Body of pancreas (tissue), 4 donors: ENCODE data around the gene ENOPH1. TPM values are rescaled to one million over a fixed set of nuclear protein-coding genes. Genes with fewer than 3 reads are reported as not detected.

Source experiments
- ATAC-seq: fragments of 150-250 bp; one replicate; pipeline ENCODE4 v1.9.1; 2016
- DNase-seq, 4 donors: peaks; one replicate each; pipeline ENCODE4 v3.0.0-alpha.2; 2019
- H3K27ac ChIP-seq, 4 donors: fragments of 200-600 bp; sonication (generic); 1 replicate in 3 of 4; 2 replicates in 1 of 4; pipeline versions ENCODE4 v1.5.1 to v1.6.1; 2016 to 2019; ENCODE audit warnings: mild to moderate bottlenecking in 1 of 4, mixed read lengths in 1 of 4, moderate library complexity in 1 of 4
- H3K27me3 ChIP-seq, 2 donors: fragments of 200-600 bp; sonication (generic); one replicate each; pipeline ENCODE4 v1.6.0; 2016; ENCODE audit warnings: mild to moderate bottlenecking in 1 of 2
- H3K36me3 ChIP-seq, 2 donors: fragments of 200-600 bp; sonication (generic); replicated peaks in 1 of 2; 2 replicates each; pipeline ENCODE4 v1.5.1; 2016; ENCODE audit warnings: low read depth in 2 of 2; ENCODE audit not compliant: insufficient read depth in 1 of 2
- H3K4me1 ChIP-seq: fragments of 200-600 bp; sonication (generic); one replicate; pipeline ENCODE4 v1.6.0; 2016
- H3K4me3 ChIP-seq, 2 donors: fragments of 200-600 bp; sonication (generic); 1 replicate in 1 of 2; 2 replicates in 1 of 2; pipeline ENCODE4 v1.5.1; 2016 to 2019
- H3K9me3 ChIP-seq, 3 donors: fragments of 200-600 bp; sonication (generic); 1 replicate in 2 of 3; 2 replicates in 1 of 3; pipeline ENCODE4 v1.5.1; 2016
- CTCF ChIP-seq, 7 experiments: fragments of 450-650 bp in 4 of 7; fragments of 200-600 bp in 3 of 7; sonication (generic) in 3 of 7; IDR thresholded peaks; one replicate each; pipeline ENCODE4 v1.5.1; 2016 to 2019; ENCODE audit warnings: antibody characterized with exemption in 7 of 7
- POLR2A ChIP-seq, 3 donors: fragments of 450-650 bp; IDR thresholded peaks; one replicate each; pipeline ENCODE4 v1.6.1; 2016; ENCODE audit warnings: antibody characterized with exemption in 3 of 3, mild to moderate bottlenecking in 2 of 3
- WGBS, 2 donors: methylation state at CpG; one replicate each; pipeline ENCODE4 v1.1.5; 2017; 5-methylcytosine and 5-hydroxymethylcytosine counted together
- intact Hi-C: fragments of 100-400 bp; cut with DNase I; formaldehyde crosslinking; loops from one replicate; pipeline ENCODE4 v1.15.1; 2023
- total RNA-seq, 2 donors: library from RNA; depleted of rRNA; stranded (reverse); fragments of >200 nt; gene quantifications; one replicate each; pipeline ENCODE4 v1.1.0, GENCODE V29; 2016

The ENOPH1 gene
- total RNA-seq, 2 donors from 2014 or later = 6.3 to 17.4 TPM

- ATAC-seq = no peak
- 87 to 89% methylated on average over 7 of the region's 7 CpGs for WGBS, 2 donors
- Histone ChIP-seq H3K27ac (no peak overlapping the region), H3K36me3 (peaks cover 8 to 15% of the 10 kb centered on the region in 2 donors), H3K27me3 (no peaks in the 10 kb centered on the region), H3K4me3 (no peak overlapping the region), H3K9me3 (no peaks in the 10 kb centered on the region), H3K4me1 (peaks cover 26% of the 10 kb centered on the region)
- intact Hi-C loops = no loop called here
- DNase-seq = no peak
- TF ChIP-seq CTCF (IDR thresholded peaks at IDR 0.05) (no peak), POLR2A (IDR thresholded peaks at IDR 0.05) (no peak)
These were observed 6.9 kb upstream of the ENOPH1 start for GRCh38 chr4:82423245-82424054.

GRCh38 chr4:82425478-82425877 is 4.9 kb upstream of the ENOPH1 start:
- intact Hi-C loops = loop anchor here (5.0 kb wide), 1 partner anchor 43 kb away; no protein-coding TSS in a partner anchor
- H3K4me1 ChIP-seq = peaks cover 26% of the 10 kb centered on the region
- H3K36me3 ChIP-seq = peaks cover 8 to 15% of the 10 kb centered on the region in 2 donors
- H3K27ac ChIP-seq = no peak overlapping the region
- WGBS, 2 donors = 90 to 91% methylated on average over 10 of the region's 10 CpGs
- no peaks in the 10 kb centered on the region for H3K27me3 ChIP-seq
- no peak for DNase-seq
- H3K4me3 ChIP-seq = no peak overlapping the region
- ATAC-seq = no peak
- no peak for TF ChIP-seq CTCF (IDR thresholded peaks at IDR 0.05)
- TF ChIP-seq POLR2A (IDR thresholded peaks at IDR 0.05) = no peak
- no peaks in the 10 kb centered on the region for H3K9me3 ChIP-seq

- intact Hi-C loops = loop anchor here (5.0 kb wide), 1 partner anchor 46 kb away; no protein-coding TSS in a partner anchor
- Histone ChIP-seq H3K4me3 (peak overlapping the region; percentile 52 to 87), H3K27me3 (no peaks in the 10 kb centered on the region), H3K36me3 (peaks cover 8 to 15% of the 10 kb centered on the region in 2 donors), H3K4me1 (peaks cover 45% of the 10 kb centered on the region), H3K9me3 (no peaks in the 10 kb centered on the region), H3K27ac (peak overlapping the region; percentile 88 to 99 (median 97))
- no peak for DNase-seq
- ATAC-seq = no peak
- TF ChIP-seq CTCF (IDR thresholded peaks at IDR 0.05) (no peak), POLR2A (IDR thresholded peaks at IDR 0.05) (no peak)
- WGBS, 2 donors = 0 to 1% methylated on average over 10 to 14 of the region's 14 CpGs
These were observed 1.8 kb upstream of the ENOPH1 start for GRCh38 chr4:82428526-82428968.

GRCh38 chr4:82428969-82429727 is 1.2 kb upstream of the ENOPH1 start:
- H3K36me3 ChIP-seq = peaks cover 8 to 15% of the 10 kb centered on the region in 2 donors
- peak; percentile 73 to 100 (median 96) for TF ChIP-seq CTCF (IDR thresholded peaks at IDR 0.05)
- TF ChIP-seq POLR2A (IDR thresholded peaks at IDR 0.05) = peak; percentile 72 to 89 (median 88)
- peak overlapping the region; percentile 52 to 87 for H3K4me3 ChIP-seq
- H3K27me3 ChIP-seq = no peaks in the 10 kb centered on the region
- H3K27ac ChIP-seq = peak overlapping the region; percentile 88 to 99 (median 97)
- DNase-seq (peak; percentile 92 to 95 (median 92)), ATAC-seq (peak; percentile 81)
- intact Hi-C loops = loop anchor here (5.0 kb wide), 1 partner anchor 47 kb away; no protein-coding TSS in a partner anchor
- H3K4me1 ChIP-seq = peaks cover 45% of the 10 kb centered on the region
- no peaks in the 10 kb centered on the region for H3K9me3 ChIP-seq
- 0 to 1% methylated on average over 47 to 80 of the region's 83 CpGs for WGBS, 2 donors
